Mesenchymal stem cell (in vitro differentiated cells and primary cell): ENCODE measurements around the gene ERAL1.
A peak's percentile ranks its signal among the peaks of the same experiment; 100 is the strongest.

ENCODE experiments used
- DNase-seq: peaks from one replicate; pipeline ENCODE4 v3.0.0-alpha.2; 2013
- H2AFZ ChIP-seq: one replicate; pipeline ENCODE4 v1.6.1; 2013; ENCODE audit warnings: low read depth, mild to moderate bottlenecking, control low read depth, inconsistent platforms, low read length, moderate library complexity
- H2AK5ac ChIP-seq: 2 replicates; pipeline ENCODE4 v1.6.1; 2013; ENCODE audit warnings: low read length, moderate library complexity, mild to moderate bottlenecking, inconsistent platforms; ENCODE audit not compliant: severe bottlenecking
- H2BK120ac ChIP-seq: one replicate; pipeline ENCODE4 v1.6.1; 2013; ENCODE audit warnings: low read depth, mild to moderate bottlenecking, inconsistent platforms, low read length, moderate library complexity
- H2BK12ac ChIP-seq, 2 experiments: one replicate each; pipeline ENCODE4 v1.6.1; 2013; ENCODE audit warnings: inconsistent platforms in 2 of 2, low read length in 2 of 2, mild to moderate bottlenecking in 2 of 2, moderate library complexity in 2 of 2, control low read depth in 1 of 2
- H2BK15ac ChIP-seq: one replicate; pipeline ENCODE4 v1.6.1; 2013; ENCODE audit warnings: mild to moderate bottlenecking, low read depth, inconsistent platforms; ENCODE audit not compliant: poor library complexity, severe bottlenecking
- H2BK5ac ChIP-seq: 2 replicates; pipeline ENCODE4 v1.6.1; 2013; ENCODE audit warnings: low read depth, mild to moderate bottlenecking, low read length, control low read depth, inconsistent platforms; ENCODE audit not compliant: poor library complexity, severe bottlenecking
- H3K14ac ChIP-seq, 2 experiments: one replicate each; pipeline ENCODE4 v1.6.1; 2013; ENCODE audit warnings: inconsistent platforms in 2 of 2, low read length in 2 of 2, control low read depth in 1 of 2, mild to moderate bottlenecking in 1 of 2, moderate library complexity in 1 of 2
- H3K18ac ChIP-seq, 2 experiments: one replicate each; pipeline ENCODE4 v1.6.1; 2013; ENCODE audit warnings: inconsistent platforms in 2 of 2, low read length in 2 of 2, control low read depth in 1 of 2, low read depth in 1 of 2, mild to moderate bottlenecking in 1 of 2
- H3K23ac ChIP-seq, 2 experiments: one replicate each; pipeline ENCODE4 v1.6.1; 2013; ENCODE audit warnings: inconsistent platforms in 2 of 2, low read length in 2 of 2, mild to moderate bottlenecking in 2 of 2, moderate library complexity in 2 of 2, control low read depth in 1 of 2
- H3K27ac ChIP-seq: 2 replicates; pipeline ENCODE4 v1.5.1; 2013; ENCODE audit warnings: mild to moderate bottlenecking, moderate library complexity, low read length, control low read depth, inconsistent platforms; ENCODE audit not compliant: poor library complexity, severe bottlenecking
- H3K27me3 ChIP-seq, 2 experiments: 2 replicates each; pipeline versions ENCODE4 v1.6.1 to v1.7.0; 2013; ENCODE audit warnings: low read length in 2 of 2, mild to moderate bottlenecking in 2 of 2, moderate library complexity in 2 of 2, control low read depth in 1 of 2, inconsistent platforms in 1 of 2; ENCODE audit not compliant: control insufficient read depth in 1 of 2, insufficient read depth in 1 of 2
- H3K36me3 ChIP-seq, 2 experiments: 2 replicates each; pipeline versions ENCODE4 v1.6.1 to v1.7.0; 2013; ENCODE audit warnings: low read length in 2 of 2, control low read depth in 1 of 2, inconsistent platforms in 1 of 2, low read depth in 1 of 2, mild to moderate bottlenecking in 1 of 2; ENCODE audit not compliant: insufficient read depth in 2 of 2, control insufficient read depth in 1 of 2
- H3K4ac ChIP-seq, 2 experiments: one replicate each; pipeline ENCODE4 v1.6.1; 2013; ENCODE audit warnings: inconsistent platforms in 2 of 2, low read length in 2 of 2, mild to moderate bottlenecking in 2 of 2, moderate library complexity in 2 of 2, control low read depth in 1 of 2, low read depth in 1 of 2
- H3K4me1 ChIP-seq: 2 replicates; pipeline ENCODE4 v1.6.1; 2013; ENCODE audit warnings: low read depth, low read length, control low read depth; ENCODE audit not compliant: control insufficient read depth, insufficient read depth
- H3K4me2 ChIP-seq: 2 replicates; pipeline ENCODE4 v1.6.1; 2013; ENCODE audit warnings: low read length, mild to moderate bottlenecking, inconsistent platforms; ENCODE audit not compliant: poor library complexity, severe bottlenecking
- H3K4me3 ChIP-seq, 2 experiments: 2 replicates each; pipeline versions ENCODE4 v1.5.1 to v1.7.0; 2013; ENCODE audit warnings: low read length in 2 of 2, mild to moderate bottlenecking in 2 of 2, control low read depth in 1 of 2, low read depth in 1 of 2; ENCODE audit not compliant: insufficient read depth in 1 of 2
- H3K79me1 ChIP-seq: replicated peaks from 2 replicates; pipeline ENCODE4 v1.6.1; 2013; ENCODE audit warnings: mild to moderate bottlenecking, control low read depth, low read length, inconsistent platforms; ENCODE audit not compliant: poor library complexity, severe bottlenecking
- H3K9ac ChIP-seq: 2 replicates; pipeline ENCODE4 v1.7.0; 2013; ENCODE audit warnings: mild to moderate bottlenecking, low read length, moderate library complexity
- H3K9me3 ChIP-seq: 2 replicates; pipeline ENCODE4 v1.7.0; 2013; ENCODE audit warnings: mild to moderate bottlenecking, low read length; ENCODE audit not compliant: control insufficient read depth
- H4K8ac ChIP-seq: one replicate; pipeline ENCODE4 v1.6.1; 2013; ENCODE audit warnings: inconsistent platforms, mild to moderate bottlenecking, low read length, moderate library complexity
- H4K91ac ChIP-seq: one replicate; pipeline ENCODE4 v1.6.1; 2013; ENCODE audit warnings: mild to moderate bottlenecking, low read length, inconsistent platforms
- WGBS: methylation state at CpG from one replicate; pipeline ENCODE4 v1.1.7; 2013; ENCODE audit warnings: mixed read lengths; 5-methylcytosine and 5-hydroxymethylcytosine counted together

Gene ERAL1

DNA sequence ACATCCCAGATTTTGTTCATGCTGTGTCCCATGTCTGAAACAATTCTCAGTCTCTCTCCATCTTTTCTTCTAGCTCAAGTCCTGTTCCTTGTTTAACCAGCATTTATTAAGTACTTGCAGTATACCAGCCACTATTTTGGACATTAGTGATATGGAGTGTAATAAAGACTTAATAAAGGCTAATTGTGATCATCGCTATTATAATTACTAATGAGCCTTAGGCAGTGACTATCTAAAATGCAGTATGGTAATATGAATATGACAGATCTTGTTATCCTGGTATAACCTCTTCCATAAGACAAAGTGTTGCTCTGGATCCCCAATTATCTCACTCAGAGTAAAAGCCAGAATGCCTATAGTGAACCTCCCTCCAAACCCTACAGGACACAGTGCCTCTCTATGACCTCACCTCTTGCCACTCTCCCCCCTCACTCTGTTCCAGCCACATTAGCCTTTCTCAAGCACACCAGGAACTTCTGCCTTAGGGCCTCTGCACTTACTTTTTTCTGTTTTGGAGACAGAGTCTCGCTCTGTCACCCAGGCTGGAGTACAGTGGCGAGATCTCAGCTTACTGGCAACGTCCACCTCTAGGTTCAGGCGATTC lies 44.5 kb downstream of the ERAL1 start:
- Histone ChIP-seq H2BK15ac (no peak overlapping the region), H2AK5ac (no peak overlapping the region), H3K9me3 (no peaks in the 10 kb centered on the region), H3K4me3 (no peak overlapping the region), H3K18ac (no peak overlapping the region), H2AFZ (no peak overlapping the region), H4K91ac (no peak overlapping the region), H3K4me1 (peaks cover 27% of the 10 kb centered on the region), H3K36me3 (peaks cover 5 to 6% of the 10 kb centered on the region in 2 experiments), H4K8ac (no peak overlapping the region), H3K79me1 (peaks cover 14% of the 10 kb centered on the region), H2BK120ac (no peak overlapping the region), H2BK5ac (no peak overlapping the region), H3K4me2 (no peak overlapping the region), H3K27ac (no peak overlapping the region), H3K27me3 (no peaks in the 10 kb centered on the region), H2BK12ac (no peak overlapping the region), H3K4ac (no peak overlapping the region), H3K9ac (no peak overlapping the region), H3K23ac (no peak overlapping the region), H3K14ac (no peak overlapping the region)
- DNase-seq: no peak
- WGBS: 91% methylated on average over 5 of the region's 5 CpGs

GRCh38 chr17:28900986-28901726 lies 46.3 kb downstream of the ERAL1 start:
- no peak overlapping the region for H3K23ac ChIP-seq
- H2BK5ac ChIP-seq: no peak overlapping the region
- H3K9ac ChIP-seq: peak overlapping the region; percentile 83
- H3K79me1 ChIP-seq: peaks cover 10% of the 10 kb centered on the region
- H2AFZ ChIP-seq: no peak overlapping the region
- peak overlapping the region; percentile 43 for H4K91ac ChIP-seq
- no peaks in the 10 kb centered on the region for H3K9me3 ChIP-seq
- no peak overlapping the region for H2BK15ac ChIP-seq
- H2BK120ac ChIP-seq: no peak overlapping the region
- DNase-seq: no peak
- no peak overlapping the region for H3K4ac ChIP-seq
- H2AK5ac ChIP-seq: no peak overlapping the region
- peaks cover 13 to 24% of the 10 kb centered on the region in 2 experiments for H3K36me3 ChIP-seq
- no peak overlapping the region for H2BK12ac ChIP-seq
- H3K14ac ChIP-seq: no peak overlapping the region
- no peak overlapping the region for H3K18ac ChIP-seq
- H3K27ac ChIP-seq: no peak overlapping the region
- H3K4me1 ChIP-seq: peaks cover 22% of the 10 kb centered on the region
- 95% methylated on average over 24 of the region's 24 CpGs for WGBS
- H3K4me2 ChIP-seq: no peak overlapping the region
- no peak overlapping the region for H4K8ac ChIP-seq
- H3K4me3 ChIP-seq: peak overlapping the region in 1 of 2 experiments; percentile 86
- H3K27me3 ChIP-seq: no peaks in the 10 kb centered on the region

DNA sequence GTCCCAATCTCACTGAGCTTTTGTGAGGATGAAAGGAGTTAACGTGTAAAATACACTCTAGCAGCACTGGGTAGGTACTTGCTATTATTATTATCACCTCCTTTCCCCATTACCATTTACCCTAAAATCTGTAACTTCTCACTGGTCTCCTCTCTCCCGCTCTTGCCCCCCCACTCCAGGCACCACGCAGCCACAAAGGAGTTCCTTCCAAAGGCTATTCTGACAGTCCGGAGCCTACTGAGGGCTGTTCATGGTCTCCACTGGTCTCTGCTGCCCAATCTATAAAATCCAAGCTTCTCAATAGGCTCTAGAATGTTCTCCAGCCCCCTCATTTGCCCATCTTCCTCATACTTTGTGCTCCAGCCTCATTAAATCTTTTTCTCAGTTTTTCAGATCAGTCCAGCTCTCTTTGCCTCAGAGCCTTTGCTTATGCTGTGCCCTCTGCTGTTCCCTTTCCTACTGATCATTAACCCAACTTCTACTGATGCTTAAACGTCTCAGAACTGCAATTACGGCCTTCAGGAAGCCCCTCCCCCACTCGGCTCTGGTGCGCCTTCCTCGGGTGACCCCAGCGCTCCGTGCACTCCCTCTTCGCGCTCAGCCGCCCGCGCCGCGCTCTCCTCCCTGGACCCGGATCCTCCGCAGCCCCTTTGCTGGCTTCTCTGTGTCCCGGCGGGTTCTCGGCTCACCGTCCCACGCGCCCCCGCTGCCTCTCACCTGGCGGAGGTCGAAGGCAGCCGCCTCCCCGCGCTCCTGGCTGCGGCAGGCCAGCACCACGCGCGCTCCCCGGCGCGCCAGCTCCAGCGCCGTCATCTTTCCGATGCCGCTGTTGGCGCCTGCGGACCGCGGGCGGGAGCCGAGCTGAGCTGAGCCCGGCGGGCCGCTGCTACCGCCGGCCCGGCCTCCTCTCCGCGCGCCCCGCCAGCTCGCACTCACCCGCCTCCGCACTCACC lies 47.3 kb downstream of the ERAL1 start:
- Histone ChIP-seq H3K4ac (no peak overlapping the region), H3K9ac (peak overlapping the region; percentile 83), H3K4me2 (peak overlapping the region; percentile 95), H3K4me3 (peak overlapping the region; percentile 70 to 86), H3K27me3 (no peaks in the 10 kb centered on the region), H2AK5ac (no peak overlapping the region), H2AFZ (peak overlapping the region; percentile 89), H2BK5ac (no peak overlapping the region), H3K14ac (no peak overlapping the region), H3K79me1 (peaks cover 18% of the 10 kb centered on the region), H2BK15ac (peak overlapping the region; percentile 23), H3K36me3 (peaks cover 23 to 34% of the 10 kb centered on the region in 2 experiments), H3K9me3 (no peaks in the 10 kb centered on the region), H2BK120ac (no peak overlapping the region), H4K8ac (no peak overlapping the region), H3K4me1 (peaks cover 21% of the 10 kb centered on the region), H3K18ac (peak overlapping the region; percentile 58 to 71), H4K91ac (no peak overlapping the region), H3K23ac (peak overlapping the region in 1 of 2 experiments; percentile 42), H3K27ac (no peak overlapping the region), H2BK12ac (peak overlapping the region in 1 of 2 experiments; percentile 80)
- DNase-seq: peak; percentile 57
- 4% methylated on average over 56 of the region's 62 CpGs for WGBS
